ENCODE measurements around the gene RNF10. TPM values are rescaled to one million over a fixed set of nuclear protein-coding genes. Genes with fewer than 3 reads are reported as not detected.
"Not testable (repeated sequence)": the region's sequence is repeated elsewhere in the genome, so short reads cannot be mapped to it uniquely, and the experiment has no call there.

Gene RNF10
- total RNA-seq, 1 donor from 2014 or later: 181 TPM

DNA sequence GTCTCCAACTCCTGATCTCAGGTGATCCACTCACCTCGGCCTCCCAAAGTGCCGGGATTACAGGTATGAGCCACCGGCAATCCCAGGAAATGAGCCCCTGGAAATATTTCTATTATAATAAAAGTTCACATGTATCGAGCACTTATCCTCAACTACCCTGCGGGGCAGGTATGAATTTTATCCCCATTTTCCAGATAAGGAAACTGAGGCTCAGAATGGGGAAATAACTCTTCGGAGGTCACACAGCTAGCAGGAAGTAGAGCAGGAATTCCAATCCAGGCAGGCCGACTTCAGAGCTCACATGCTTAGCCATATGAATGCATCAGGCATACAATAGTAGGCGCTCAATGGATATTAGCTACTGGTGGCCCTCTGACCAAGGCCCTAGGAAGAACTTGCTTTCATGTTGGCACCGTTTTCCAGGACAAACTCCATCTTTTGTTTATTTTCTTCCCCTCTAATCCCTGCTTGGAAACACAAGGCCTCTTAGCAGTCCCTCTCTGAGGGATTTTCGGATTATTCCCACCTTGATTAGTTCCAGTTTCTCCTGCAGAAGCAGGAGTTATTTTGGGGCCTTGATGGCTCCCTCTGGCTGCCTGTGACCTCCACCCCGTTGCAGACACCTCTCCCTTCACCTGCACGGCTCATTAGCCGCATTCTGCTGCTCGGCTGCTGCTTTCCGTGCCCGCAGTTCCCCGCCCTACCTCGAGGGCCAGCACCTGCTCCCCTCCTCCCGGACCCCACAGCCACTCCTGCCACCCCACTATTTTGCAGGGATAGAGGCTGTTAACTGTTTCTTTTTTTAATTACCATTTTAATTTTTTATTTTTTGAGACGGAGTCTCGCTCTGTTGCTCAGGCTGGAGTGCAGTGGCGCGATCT is 65.8 kb downstream of the RNF10 start:
- peaks cover 4% of the 10 kb centered on the region for H3K9me3 Mint-ChIP-seq (ENCODE audit: unreplicated experiment)
- H3K4me1 Mint-ChIP-seq (ENCODE audit: low read depth, unreplicated experiment): no peaks in the 10 kb centered on the region
- Histone ChIP-seq H3K79me2 (ENCODE audit: insufficient read depth, low read length) (no peaks in the 10 kb centered on the region), H2AFZ (ENCODE audit: low read depth, low read length) (no peak overlapping the region), H3K4me1 (ENCODE audit: insufficient read depth, low read length) (no peaks in the 10 kb centered on the region), H3K27ac (ENCODE audit: low read depth, low read length) (no peak overlapping the region), H3K9me3 (ENCODE audit: insufficient read depth, low read depth, low read length) (no peaks in the 10 kb centered on the region), H3K9ac (ENCODE audit: low read length) (no peak overlapping the region), H3K4me2 (ENCODE audit: low read length) (no peak overlapping the region), H3K27me3 (ENCODE audit: insufficient read depth, low read length) (peaks cover 13% of the 10 kb centered on the region), H3K4me3 (ENCODE audit: insufficient read depth, low read depth, low read length) (no peak overlapping the region), H3K36me3 (ENCODE audit: insufficient read depth, low read length) (no peaks in the 10 kb centered on the region), H4K20me1 (ENCODE audit: insufficient read depth, low read length) (no peaks in the 10 kb centered on the region)
- peaks cover 35% of the 10 kb centered on the region for H3K27me3 Mint-ChIP-seq (ENCODE audit: low read depth, unreplicated experiment)
- no peak for DNase-seq (ENCODE audit: low read depth)
- no peaks in the 10 kb centered on the region for H3K36me3 Mint-ChIP-seq (ENCODE audit: low read depth, unreplicated experiment)
- no peak overlapping the region for H3K27ac Mint-ChIP-seq (ENCODE audit: unreplicated experiment)
- TF ChIP-seq CTCF (IDR thresholded peaks at IDR 0.05; ENCODE audit: insufficient read depth, low read depth, low read length) (no peak), EZH2 (IDR thresholded peaks at IDR 0.05; ENCODE audit: insufficient read depth, low read length) (no peak)
- peak overlapping the region; percentile 27 for H3K4me3 Mint-ChIP-seq (ENCODE audit: unreplicated experiment)
- FAIRE-seq: no peak

DNA sequence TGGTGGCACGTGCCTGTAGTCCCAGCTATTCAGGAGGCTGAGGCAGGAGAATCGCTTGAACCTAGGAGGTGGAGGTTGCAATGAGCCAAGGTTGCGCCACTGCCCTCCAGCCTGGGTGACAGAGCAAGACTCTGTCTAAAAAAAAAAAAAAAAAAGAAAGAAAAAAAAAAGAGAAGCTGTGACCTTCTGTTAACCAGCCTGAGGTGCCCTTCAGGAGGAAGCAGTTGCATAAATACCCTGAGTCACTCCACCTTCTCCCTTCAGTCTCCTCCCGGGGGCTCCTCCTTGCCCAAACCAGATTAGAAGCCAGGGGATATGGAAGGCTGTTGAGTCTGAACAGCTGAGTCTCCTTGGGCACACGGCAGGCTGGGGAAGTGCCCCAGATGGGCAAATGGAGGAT is 68.3 kb downstream of the RNF10 start:
- not testable (repeated sequence) for H3K4me3 ChIP-seq (ENCODE audit: insufficient read depth, low read depth, low read length); H3K4me3 Mint-ChIP-seq (ENCODE audit: unreplicated experiment); H4K20me1 ChIP-seq (ENCODE audit: insufficient read depth, low read length); H3K36me3 Mint-ChIP-seq (ENCODE audit: low read depth, unreplicated experiment); H3K27ac Mint-ChIP-seq (ENCODE audit: unreplicated experiment); H3K4me1 Mint-ChIP-seq (ENCODE audit: low read depth, unreplicated experiment); H3K4me2 ChIP-seq (ENCODE audit: low read length); H3K79me2 ChIP-seq (ENCODE audit: insufficient read depth, low read length); H3K4me1 ChIP-seq (ENCODE audit: insufficient read depth, low read length); H3K9me3 Mint-ChIP-seq (ENCODE audit: unreplicated experiment); DNase-seq (ENCODE audit: low read depth); H3K36me3 ChIP-seq (ENCODE audit: insufficient read depth, low read length); FAIRE-seq; H3K9ac ChIP-seq (ENCODE audit: low read length); H3K27ac ChIP-seq (ENCODE audit: low read depth, low read length); H2AFZ ChIP-seq (ENCODE audit: low read depth, low read length); H3K9me3 ChIP-seq (ENCODE audit: insufficient read depth, low read depth, low read length)
- H3K27me3 ChIP-seq (ENCODE audit: insufficient read depth, low read length): peaks cover 13% of the 10 kb centered on the region
- peaks cover 34% of the 10 kb centered on the region for H3K27me3 Mint-ChIP-seq (ENCODE audit: low read depth, unreplicated experiment)

GRCh38 chr12:120610560-120610959 is 76.4 kb downstream of the RNF10 start:
- H3K27me3 ChIP-seq (ENCODE audit: insufficient read depth, low read length): peaks cover 21% of the 10 kb centered on the region
- no peak overlapping the region for H2AFZ ChIP-seq (ENCODE audit: low read depth, low read length)
- Mint-ChIP-seq H3K27me3 (ENCODE audit: low read depth, unreplicated experiment) (peaks cover 72% of the 10 kb centered on the region), H3K4me3 (ENCODE audit: unreplicated experiment) (no peak overlapping the region), H3K27ac (ENCODE audit: unreplicated experiment) (no peak overlapping the region), H3K36me3 (ENCODE audit: low read depth, unreplicated experiment) (no peaks in the 10 kb centered on the region), H3K4me1 (ENCODE audit: low read depth, unreplicated experiment) (no peaks in the 10 kb centered on the region), H3K9me3 (ENCODE audit: unreplicated experiment) (peaks cover 9% of the 10 kb centered on the region)
- no peak overlapping the region for H3K4me2 ChIP-seq (ENCODE audit: low read length)
- H3K9me3 ChIP-seq (ENCODE audit: insufficient read depth, low read depth, low read length): no peaks in the 10 kb centered on the region
- H3K79me2 ChIP-seq (ENCODE audit: insufficient read depth, low read length): no peaks in the 10 kb centered on the region
- FAIRE-seq (no peak), DNase-seq (ENCODE audit: low read depth) (no peak)
- no peak overlapping the region for H3K27ac ChIP-seq (ENCODE audit: low read depth, low read length)
- TF ChIP-seq EZH2 (IDR thresholded peaks at IDR 0.05; ENCODE audit: insufficient read depth, low read length): no peak
- TF ChIP-seq CTCF (IDR thresholded peaks at IDR 0.05; ENCODE audit: insufficient read depth, low read depth, low read length): no peak
- H3K4me3 ChIP-seq (ENCODE audit: insufficient read depth, low read depth, low read length): no peak overlapping the region
- H3K4me1 ChIP-seq (ENCODE audit: insufficient read depth, low read length): no peaks in the 10 kb centered on the region
- no peak overlapping the region for H3K9ac ChIP-seq (ENCODE audit: low read length)
- no peaks in the 10 kb centered on the region for H3K36me3 ChIP-seq (ENCODE audit: insufficient read depth, low read length)
- H4K20me1 ChIP-seq (ENCODE audit: insufficient read depth, low read length): no peaks in the 10 kb centered on the region

DNA sequence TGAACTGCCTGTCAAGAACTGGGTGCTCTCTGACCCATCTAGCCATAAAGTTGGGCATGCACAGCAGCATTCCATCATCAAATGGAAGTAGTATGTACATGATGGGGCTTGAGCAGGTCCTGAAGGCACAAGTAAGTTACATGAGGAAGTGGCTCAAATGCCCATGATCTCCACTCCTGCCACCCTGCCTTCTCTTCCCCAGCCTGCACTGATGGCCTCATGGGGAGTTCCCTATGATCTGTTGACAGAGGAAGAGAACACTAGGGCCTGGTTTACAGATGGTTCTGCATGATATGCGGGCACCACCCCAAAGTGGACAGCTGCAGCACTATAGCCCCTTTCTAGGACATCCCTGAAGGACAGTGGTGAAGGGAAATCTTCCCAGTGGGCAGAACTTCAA is 77.4 kb downstream of the RNF10 start:
- not testable (repeated sequence) for DNase-seq (ENCODE audit: low read depth); H3K9ac ChIP-seq (ENCODE audit: low read length); H3K4me2 ChIP-seq (ENCODE audit: low read length); H3K27ac Mint-ChIP-seq (ENCODE audit: unreplicated experiment); H3K79me2 ChIP-seq (ENCODE audit: insufficient read depth, low read length); H3K4me3 Mint-ChIP-seq (ENCODE audit: unreplicated experiment); H3K4me1 Mint-ChIP-seq (ENCODE audit: low read depth, unreplicated experiment); H3K27ac ChIP-seq (ENCODE audit: low read depth, low read length); H3K36me3 ChIP-seq (ENCODE audit: insufficient read depth, low read length); H3K9me3 ChIP-seq (ENCODE audit: insufficient read depth, low read depth, low read length); H3K4me1 ChIP-seq (ENCODE audit: insufficient read depth, low read length); FAIRE-seq; H3K9me3 Mint-ChIP-seq (ENCODE audit: unreplicated experiment); H3K4me3 ChIP-seq (ENCODE audit: insufficient read depth, low read depth, low read length); H3K36me3 Mint-ChIP-seq (ENCODE audit: low read depth, unreplicated experiment); H4K20me1 ChIP-seq (ENCODE audit: insufficient read depth, low read length); H2AFZ ChIP-seq (ENCODE audit: low read depth, low read length)
- H3K27me3 ChIP-seq (ENCODE audit: insufficient read depth, low read length): peaks cover 21% of the 10 kb centered on the region
- H3K27me3 Mint-ChIP-seq (ENCODE audit: low read depth, unreplicated experiment): peaks cover 68% of the 10 kb centered on the region
